Frontal cortex (tissue), 4 donors: ENCODE measurements around the gene PKNOX2. TPM values are rescaled to one million over a fixed set of nuclear protein-coding genes. Genes with fewer than 3 reads are reported as not detected.

Source experiments
- DNase-seq, 2 donors: peaks; one replicate each; pipeline ENCODE4 v3.0.0; 2012; ENCODE audit warnings: low spot score in 2 of 2
- FAIRE-seq: peaks from 2 replicates; lab custom pipeline; 2012; peaks lifted over from hg19 to GRCh38; lab: Jason Lieb, UNC
- total RNA-seq: library from RNA; depleted of rRNA; stranded (reverse); fragments of >200 nt; gene quantifications from one replicate; pipeline ENCODE4 v1.2.3, GENCODE V29; 2014
- donor health status: control.
- donor health status: control.
- donor health status: control.

The PKNOX2 gene
- total RNA-seq, 1 donor from 2014 or later, result 4.9 TPM

DNA sequence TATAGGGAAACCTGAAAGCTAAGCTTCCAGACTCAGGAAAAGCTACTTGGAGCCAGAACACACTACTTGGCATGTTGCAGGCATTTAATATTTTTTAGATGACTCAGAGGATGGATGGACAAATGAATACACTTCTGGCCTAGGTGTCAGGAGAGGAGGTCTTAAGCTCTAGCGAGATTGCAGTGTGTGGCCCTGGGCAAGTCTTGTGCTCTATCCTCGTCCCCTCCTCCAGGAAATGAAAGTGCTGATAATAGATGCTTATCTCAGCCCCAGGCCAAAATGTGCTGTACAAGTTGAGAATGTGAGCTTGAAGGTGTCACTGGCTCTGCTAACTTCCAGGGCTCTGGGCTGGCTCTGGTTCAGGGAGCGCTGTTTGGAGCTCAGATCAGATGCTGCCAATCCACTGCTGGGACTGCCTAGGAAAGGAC is 136.3 kb downstream of the PKNOX2 start:
- DNase-seq, result no peak
- no peak for FAIRE-seq

DNA sequence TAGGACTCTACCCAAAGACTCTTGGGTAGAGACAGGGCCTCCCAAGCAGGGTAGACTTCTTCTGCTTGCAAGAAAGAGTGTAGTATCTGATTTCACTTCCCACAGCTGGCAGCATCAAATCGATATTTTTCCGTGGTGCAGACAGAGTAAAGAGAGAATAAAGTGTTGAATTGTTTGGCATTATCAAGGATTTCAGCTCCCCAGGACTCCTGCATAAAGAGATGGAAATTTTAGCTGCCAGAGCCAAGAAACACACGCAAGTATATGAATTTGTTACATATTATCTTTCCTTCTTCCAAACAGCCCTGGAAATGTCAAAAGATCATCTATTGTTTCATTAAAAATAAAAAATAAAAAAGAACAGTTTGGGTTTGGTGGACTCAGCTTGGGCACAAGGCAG is 136.8 kb downstream of the PKNOX2 start:
- FAIRE-seq (no peak), DNase-seq (no peak)

DNA sequence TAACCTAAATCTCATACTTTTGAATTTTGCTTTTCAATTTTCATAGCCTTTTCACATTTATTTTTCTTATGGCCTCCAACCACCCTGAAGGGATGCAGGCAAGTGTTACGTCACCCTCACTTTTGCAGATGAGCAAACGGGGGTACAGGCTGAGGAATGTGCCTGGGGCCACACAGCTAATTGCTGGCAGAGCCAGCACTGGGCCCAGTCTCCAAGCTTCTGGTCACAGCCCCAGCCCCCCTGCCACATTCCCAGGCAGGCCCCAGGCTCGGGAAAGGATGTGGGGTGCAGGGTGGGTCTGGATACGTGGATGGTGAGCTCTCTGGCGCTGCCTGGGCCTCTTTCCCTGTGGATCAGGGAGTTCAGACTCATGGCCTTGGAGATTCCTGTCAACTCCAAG is 138.6 kb downstream of the PKNOX2 start:
- DNase-seq, result no peak
- FAIRE-seq, result no peak

DNA sequence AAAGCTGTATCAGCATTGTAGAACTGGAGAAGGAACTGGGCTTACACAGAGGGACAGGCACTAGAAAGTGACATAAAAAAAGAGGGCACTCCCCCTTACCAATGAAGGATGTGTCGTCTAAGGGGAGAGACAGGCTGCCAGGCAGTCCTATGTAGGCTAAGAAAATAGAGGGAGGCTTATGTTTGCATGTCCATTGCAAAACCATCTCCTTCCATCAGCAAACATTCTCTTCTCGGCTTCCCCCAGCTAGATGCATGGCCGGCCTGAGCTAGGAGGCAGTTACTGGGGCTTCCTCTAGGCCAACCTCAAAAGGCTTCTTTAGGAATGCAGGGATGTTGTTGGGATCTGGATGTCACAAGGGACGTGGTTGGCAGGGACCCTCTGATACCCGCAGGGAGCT is 139.1 kb downstream of the PKNOX2 start:
- FAIRE-seq (no peak), DNase-seq (no peak)

DNA sequence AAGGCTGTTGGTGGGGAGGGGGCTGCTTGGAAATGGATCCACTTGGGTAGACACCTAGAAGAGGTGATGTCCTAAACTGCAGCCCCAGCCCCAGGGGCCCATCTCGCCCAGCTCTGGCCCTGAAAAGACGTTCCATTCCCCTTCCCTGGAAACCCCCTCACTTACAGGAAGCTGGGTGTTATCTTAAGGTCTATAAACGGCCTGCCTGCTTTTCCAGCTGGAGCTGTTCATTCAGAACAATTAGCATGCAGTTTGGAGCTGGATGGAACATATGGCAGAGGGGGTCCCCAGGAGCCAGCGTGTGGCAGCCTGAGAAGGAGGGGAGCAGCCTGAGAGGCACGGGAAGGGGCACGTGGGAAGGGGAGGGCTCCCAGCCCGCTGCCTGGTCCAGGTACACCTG is 139.6 kb downstream of the PKNOX2 start:
- DNase-seq, result no peak
- FAIRE-seq, result no peak

DNA sequence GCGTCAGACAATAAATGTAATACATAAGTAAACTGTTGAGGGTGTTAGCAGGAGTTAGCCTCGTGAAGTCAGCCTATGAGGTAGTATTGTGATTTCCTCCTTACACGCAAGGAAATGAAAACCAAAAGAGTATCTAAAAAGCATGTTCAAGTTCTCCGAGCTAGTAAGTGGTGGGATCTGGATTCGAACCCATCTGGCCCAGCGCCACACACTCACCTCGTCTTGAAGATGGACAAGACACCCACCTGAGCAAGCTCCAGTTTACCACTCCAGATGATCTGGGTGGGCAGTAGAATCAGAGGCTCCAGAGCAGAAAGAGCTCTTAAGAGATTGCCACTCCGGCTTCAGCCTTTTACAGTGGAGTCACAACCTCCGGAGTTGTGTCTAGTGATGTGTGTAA is 140.3 kb downstream of the PKNOX2 start:
- FAIRE-seq, result no peak
- no peak for DNase-seq

DNA sequence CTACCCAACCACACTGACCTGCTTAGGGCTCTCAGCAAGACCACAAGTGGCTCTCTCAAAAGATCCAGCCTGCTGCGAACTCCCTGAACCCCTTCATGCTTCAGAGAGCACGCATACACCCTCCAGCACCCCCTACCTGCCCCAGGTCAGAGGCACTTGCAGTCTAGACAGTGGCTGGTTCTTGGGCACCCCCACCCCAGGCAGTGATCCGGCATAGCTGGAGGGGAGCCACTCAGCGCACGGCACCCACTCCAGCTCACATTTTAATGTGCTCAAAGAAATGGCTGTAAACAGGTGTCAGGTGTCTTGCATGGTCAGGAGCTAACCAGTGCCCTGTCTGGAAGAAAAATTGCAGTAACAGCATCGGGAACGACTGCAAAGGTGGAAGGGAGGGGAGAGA is 140.8 kb downstream of the PKNOX2 start:
- FAIRE-seq, result no peak

DNA sequence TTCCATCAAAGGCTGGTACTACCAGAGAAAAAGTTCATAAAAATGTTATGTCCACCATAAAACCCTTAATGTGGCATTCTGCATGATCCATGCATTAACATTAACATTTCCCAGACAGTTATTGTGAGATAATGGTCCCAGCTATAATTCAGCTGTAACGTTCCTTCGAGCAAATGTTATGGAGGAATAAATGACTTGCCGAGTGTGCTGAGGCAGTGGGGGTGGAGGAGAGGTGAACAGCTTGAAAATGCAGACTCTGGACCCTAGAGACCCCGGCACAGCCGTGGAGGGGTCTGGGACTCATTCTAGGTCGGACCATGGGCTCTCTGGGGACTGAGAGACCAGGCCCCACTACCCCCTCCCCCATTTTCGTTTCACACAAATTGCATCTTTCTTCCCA is 141.9 kb downstream of the PKNOX2 start:
- no peak for FAIRE-seq

More for the DNA sequence above, 140.8 kb downstream of the PKNOX2 start:
- DNase-seq, result no peak

DNA sequence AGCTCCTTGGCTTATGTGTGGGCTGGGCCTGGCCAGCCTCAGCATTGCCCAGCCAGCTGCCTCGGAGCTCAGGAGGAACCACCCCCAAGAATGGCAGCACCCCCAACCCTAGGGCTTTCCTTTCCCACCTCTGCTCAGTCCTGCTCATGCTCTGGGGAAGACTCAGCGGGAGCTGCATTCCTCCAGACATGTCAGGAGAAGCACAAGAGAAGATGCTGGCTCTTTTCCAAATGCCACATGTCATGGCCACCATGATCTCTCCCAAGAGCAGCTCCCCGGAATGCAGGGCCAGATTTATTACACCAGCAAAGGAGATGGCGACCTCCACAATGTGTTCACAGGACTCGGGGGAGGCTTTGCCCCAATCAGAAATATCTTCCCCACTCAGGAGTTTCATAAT is 143.7 kb downstream of the PKNOX2 start:
- FAIRE-seq (no peak), DNase-seq (no peak)

More for the DNA sequence above, 141.9 kb downstream of the PKNOX2 start:
- DNase-seq, result no peak

DNA sequence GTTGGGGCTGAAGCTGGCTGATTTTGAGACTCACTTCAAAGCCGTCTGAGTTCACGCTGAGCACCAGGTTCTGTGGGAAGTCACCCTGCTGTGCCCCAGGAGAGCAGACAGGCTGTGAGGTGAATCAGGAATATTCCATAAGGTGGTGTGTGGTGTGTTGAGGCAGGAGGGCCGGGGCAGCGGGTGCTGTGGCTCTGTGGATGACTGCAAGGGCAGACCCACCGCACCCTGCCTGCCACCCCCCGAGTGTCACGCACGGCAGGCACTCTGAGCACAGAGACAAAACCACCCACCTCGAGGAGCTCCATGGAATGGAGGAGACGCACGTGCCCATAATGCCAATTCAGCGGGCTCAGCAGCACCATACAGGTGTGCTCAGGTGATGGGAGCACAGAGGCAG is 147.8 kb downstream of the PKNOX2 start:
- FAIRE-seq (no peak), DNase-seq (no peak)

DNA sequence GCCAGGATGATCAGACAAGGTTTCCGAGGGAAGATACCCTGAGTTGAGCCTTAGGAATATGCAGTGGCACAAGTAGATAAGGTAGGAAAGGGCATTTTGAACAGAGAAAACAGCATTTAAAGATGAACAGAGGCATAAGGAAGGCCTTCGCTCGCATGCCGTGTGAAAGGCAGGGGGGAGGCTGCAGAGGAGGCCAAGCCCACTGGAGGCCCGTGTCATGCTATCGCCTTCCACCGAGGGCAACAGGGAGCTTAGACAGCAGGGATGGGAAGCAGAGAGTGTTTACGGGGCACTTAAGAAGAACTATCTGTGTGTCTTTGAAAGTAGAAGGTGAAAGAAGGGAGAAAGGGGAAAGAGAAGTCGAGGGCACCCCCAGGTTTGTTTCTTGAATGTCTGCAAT is 148.3 kb downstream of the PKNOX2 start:
- FAIRE-seq (no peak), DNase-seq (no peak)

DNA sequence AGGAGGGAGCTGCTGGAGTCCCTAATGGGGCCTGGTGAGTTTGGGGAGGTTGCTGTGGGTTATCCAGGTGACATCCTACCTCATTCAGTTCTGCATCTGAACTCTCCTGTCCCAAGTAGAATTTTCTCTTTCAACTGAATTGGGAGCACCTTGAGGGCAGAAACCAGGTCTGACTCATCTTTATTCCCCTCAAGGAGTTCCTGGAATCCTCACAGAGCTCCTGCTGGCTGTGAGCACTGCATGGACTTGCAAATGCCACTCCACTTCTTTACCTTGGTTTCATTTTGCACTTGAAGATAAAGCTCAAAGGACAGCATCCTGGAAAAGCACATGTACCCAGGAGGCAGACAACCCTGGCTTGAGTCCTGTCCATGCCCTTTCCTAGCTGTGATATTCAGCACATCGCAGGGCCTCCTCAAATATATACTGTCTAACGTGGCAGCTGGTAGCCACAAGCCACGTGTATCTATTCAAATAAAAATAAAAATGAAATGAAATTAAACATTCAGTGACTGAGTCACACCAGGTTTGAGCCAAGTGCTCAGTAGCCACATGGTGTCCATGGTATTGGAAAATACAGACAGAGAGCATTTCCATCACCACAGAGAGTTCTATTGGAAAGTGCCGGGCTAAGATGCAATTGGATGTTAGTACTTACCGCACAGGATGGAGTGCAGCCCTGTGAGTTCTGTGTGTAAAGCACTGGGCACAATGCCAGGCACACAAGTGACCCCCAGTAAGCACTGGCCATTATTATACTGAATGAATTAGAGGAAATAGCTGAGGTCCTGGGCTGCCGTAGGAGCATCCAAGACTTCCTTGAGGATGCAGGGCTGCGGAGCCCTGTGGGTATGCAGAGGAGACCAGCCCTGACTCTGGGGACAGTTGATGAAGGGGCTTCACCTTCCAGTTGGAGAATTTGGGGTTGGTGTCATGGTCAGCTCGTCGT is 149.0 kb downstream of the PKNOX2 start:
- FAIRE-seq (no peak), DNase-seq (no peak)

DNA sequence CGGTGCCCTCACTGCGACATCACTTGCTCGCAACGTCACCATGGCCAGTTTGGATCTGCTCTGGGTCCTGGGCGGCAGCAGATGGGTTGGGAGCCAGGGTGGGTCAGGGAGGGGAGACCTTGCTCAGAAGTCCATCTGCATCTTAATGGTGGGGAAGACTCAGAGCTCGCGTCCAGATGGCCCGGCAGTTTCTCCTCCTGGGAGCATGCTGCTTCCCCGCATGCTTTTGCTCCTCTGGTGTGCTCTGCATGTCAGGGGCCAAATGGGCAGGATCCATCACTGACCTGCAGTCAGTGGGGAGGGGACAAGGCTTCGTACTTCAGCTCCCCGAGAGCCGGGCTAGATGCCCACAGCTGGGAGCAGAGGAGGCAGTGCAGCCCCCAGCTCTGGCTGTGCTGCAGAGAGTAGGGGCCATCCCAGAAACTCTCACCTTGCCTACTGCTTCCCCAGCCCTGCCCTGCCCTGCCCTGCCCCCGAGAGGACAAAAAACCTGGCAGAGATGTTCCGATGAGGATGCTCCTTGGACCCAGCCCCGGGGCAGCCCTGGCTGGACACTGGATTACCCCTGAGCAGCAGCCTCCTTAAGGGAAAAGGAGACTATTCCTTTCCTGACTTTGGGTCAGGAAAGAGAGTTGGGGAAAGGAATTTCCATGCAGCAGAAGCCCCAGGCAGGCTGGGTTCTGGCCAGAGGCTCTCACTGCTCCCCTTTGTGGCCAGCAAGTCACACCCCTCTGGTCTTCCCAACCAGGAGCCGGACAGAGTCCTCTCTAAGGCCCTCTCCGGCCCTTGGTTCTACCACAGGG is 149.9 kb downstream of the PKNOX2 start:
- no peak for FAIRE-seq
- DNase-seq, result no peak

DNA sequence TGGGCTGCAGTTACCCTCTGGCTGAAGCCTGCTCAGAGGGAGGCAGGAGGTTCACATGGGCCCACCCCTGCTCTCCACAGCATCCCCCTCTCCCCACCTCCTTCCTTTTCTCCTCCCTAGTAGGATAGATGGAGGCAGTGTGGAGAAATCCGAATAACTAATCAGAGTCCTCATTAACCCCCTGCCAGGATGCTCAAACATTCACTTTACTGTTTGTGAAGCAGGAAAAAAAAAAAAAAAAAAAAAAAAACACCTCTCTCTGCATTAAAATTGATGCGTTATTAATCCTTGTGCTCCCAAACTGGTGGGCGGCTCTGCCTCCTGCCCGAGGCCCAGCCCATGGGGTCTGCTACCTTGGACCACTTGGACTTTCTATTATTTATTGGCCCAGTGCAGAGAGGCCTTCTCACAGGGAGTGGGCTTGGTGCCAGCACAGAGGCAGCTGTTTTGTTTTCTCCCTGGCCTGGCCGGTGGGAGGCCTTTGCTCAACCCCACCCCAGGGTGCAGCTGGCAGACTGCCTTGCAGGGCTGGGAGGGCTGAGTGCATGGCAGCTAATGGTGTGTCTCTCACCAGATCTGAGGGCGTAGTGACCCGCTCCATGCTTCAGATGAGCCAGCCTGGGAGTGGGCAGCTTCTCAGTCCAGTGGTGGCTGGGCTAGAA is 150.7 kb downstream of the PKNOX2 start:
- DNase-seq, result no peak
- FAIRE-seq, result no peak

DNA sequence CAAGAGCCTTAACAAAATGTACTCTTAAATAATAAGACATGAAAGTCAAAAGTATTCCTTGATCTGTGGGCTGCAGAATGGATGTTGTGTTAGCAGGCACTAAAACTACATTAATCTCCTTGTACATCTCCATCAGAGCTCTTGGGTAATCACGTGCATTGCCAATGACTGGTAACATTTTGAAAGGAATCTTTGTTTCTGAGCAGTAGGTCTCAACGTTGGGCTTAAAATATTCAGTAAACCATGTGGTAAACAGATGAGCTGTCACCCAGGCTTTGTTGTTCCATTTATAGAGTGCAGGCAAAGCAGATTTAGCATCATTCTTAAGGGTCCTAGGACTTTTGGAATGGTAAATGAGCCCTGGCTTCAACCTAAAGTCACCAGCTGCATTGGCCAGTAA is 152.9 kb downstream of the PKNOX2 start:
- FAIRE-seq (no peak), DNase-seq (no peak)

DNA sequence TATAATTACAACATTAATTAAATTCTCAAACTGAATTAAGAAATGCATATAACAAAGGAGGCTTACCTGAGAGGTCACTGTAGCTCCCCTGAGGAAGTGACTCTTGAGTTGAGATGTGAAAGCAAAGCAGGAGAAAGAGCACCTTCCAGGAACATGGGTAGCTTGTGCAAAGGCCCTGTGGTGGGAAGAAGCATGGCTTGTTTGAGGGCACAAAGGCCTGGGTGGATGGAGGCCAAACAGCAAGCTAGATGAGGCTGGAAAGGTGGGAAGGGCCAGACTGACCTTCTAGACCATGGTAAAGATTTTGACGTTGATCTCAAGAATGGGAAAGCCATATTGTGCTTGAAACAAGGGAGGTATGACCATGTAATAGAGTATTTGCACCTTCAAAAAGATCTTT is 155.1 kb downstream of the PKNOX2 start:
- no peak for FAIRE-seq

DNA sequence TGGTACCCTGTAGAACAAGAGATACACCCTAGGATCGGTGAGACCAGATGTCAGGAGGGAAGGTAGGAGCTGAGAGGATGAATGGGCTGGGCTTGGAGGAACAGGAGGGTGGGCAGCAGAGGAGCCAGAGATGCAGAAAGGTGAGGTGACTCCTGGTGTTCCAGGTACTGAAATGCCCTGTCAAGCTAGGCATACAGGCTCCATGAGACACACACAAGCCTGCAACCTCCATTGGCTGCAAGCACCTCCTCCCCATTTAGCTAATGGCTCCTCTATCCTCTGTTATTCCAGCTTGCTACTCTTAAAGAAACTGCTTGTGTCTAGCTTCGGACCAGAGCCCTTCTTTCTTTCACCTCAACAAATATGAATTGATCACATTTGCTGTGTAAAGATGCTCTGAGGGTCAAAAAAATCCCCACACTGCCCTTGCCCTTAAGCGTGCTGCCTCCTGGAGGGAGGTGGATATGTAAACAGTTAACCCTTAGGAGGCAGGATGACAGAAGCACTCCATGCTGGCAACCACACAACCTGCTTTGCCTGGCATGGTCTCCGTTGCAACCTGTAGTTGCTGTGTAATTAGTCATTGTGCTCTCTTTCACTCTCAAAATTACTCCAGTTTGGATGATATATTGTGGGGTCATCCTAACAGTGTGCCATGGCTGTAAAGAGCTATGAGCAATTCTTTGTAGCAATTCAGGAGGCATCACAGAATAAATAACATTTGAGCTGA is 156.0 kb downstream of the PKNOX2 start:
- FAIRE-seq, result no peak
- DNase-seq, result no peak

More for the DNA sequence above, 155.1 kb downstream of the PKNOX2 start:
- no peak for DNase-seq

DNA sequence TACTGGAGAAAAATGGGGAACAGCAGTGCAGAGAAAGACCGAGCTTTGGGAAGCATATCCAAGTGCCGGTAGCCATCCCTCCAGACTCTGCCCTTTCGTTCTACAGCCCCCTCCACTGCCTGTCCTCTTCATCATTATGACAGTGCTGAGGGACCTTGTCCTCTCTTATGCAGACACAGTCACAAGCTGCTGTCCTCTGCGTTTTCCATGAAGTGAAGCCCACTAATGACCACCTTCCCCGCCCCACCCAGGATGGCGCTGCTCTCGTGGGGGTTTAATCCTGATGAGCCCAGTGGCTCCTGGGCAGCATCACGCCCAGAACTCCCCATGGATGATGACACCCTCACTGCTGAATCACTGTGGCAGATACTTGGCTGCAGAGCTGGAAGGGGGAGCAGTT is 157.7 kb downstream of the PKNOX2 start:
- FAIRE-seq (no peak), DNase-seq (no peak)

DNA sequence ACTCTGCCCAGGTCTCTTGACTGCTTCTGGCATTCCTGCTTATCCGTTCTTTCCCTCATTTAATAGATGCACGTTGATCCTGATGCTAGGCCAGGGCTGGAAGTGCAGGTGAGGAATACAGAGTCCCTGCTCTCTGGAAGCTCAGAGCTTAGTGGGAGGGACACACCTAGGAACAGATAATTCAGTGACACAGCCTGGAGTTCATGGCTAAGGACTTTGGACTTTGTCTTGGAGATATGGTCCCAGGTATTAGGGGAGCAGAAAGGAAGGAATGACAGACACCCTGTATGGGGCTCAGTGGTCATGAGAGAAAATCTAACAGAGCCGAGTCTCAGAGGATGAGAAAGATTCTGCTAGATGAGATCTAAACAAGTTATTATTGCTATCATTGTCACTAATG is 160.6 kb downstream of the PKNOX2 start:
- DNase-seq (no peak), FAIRE-seq (no peak)

DNA sequence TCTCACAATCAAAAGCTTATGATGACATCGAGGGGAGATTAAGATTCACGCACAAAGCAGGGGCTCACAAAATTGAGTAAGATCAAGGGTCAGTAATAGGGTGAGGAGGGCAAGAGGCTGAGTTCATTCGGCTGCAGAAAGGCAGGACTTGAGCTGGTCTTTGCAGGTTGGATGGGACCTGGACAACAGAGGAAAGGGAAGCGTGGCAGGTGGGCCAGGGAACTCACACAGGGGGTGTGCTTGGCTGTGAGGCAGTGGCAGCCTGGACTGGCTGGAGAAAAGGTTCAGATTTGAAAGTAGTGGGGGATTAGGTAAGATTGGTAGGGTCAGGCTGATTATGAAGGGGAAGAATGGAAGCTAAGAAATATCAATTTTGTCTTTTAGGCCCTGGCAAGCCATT is 161.6 kb downstream of the PKNOX2 start:
- DNase-seq (no peak), FAIRE-seq (no peak)
